ENCODE measurements around the gene CARD14.

DNA sequence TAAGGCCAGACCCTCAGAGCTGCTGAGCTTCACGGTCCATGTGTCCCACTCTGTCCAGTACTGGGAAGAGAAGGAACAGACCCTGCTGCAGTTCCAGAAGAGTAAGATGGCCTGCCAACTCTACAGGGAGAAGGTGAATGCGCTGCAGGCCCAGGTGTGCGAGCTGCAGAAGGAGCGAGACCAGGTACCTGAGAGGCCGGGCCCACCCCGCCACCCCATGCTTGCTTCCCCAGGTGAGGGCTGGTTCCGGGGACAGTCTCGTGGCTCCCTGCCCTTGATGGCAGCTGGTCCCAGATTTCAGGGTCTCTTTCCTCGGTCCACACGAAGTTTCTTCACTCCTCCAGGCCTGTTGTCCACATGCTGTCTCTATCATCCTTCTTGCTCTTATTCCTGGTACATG, 20.9 kb downstream of the CARD14 start:
- TF ChIP-seq, protein P1, sequence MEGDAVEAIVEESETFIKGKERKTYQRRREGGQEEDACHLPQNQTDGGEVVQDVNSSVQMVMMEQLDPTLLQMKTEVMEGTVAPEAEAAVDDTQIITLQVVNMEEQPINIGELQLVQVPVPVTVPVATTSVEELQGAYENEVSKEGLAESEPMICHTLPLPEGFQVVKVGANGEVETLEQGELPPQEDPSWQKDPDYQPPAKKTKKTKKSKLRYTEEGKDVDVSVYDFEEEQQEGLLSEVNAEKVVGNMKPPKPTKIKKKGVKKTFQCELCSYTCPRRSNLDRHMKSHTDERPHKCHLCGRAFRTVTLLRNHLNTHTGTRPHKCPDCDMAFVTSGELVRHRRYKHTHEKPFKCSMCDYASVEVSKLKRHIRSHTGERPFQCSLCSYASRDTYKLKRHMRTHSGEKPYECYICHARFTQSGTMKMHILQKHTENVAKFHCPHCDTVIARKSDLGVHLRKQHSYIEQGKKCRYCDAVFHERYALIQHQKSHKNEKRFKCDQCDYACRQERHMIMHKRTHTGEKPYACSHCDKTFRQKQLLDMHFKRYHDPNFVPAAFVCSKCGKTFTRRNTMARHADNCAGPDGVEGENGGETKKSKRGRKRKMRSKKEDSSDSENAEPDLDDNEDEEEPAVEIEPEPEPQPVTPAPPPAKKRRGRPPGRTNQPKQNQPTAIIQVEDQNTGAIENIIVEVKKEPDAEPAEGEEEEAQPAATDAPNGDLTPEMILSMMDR (IDR thresholded peaks at IDR 0.05; ENCODE audit: low read depth, low read length) = no peak
- TF ChIP-seq POLR2A (IDR thresholded peaks at IDR 0.05; ENCODE audit: extremely low read depth, insufficient read length) = no peak

Measured in NB4 (cell line).